GM23338 (cell line): ENCODE results near the gene LDHD. TPM values are rescaled to one million over a fixed set of nuclear protein-coding genes. Genes with fewer than 3 reads are reported as not detected.

Experiments
- ATAC-seq: fragments of 200-7000 bp; cut with Tn5 transposase; 3 replicates; pipeline ENCODE4 v1.9.1; 2020
- DNase-seq: peaks from one replicate; pipeline ENCODE4 v3.0.0-alpha.2; 2015; ENCODE audit warnings: low spot score
- H2AFZ ChIP-seq: fragments of 200-600 bp; sonication (generic); 2 replicates; pipeline ENCODE4 v1.8.0; 2016; ENCODE audit warnings: antibody characterized with exemption, mild to moderate bottlenecking, moderate library complexity
- H3F3A ChIP-seq: fragments of 200-600 bp; sonication (generic); replicated peaks from 2 replicates; pipeline ENCODE4 v1.8.0; 2017; ENCODE audit warnings: antibody characterized with exemption, mixed run types, low read depth
- H3K27ac ChIP-seq: fragments of 200-600 bp; sonication (generic); 2 replicates; pipeline ENCODE4 v1.6.1; 2016; ENCODE audit warnings: low read depth
- H3K27me3 ChIP-seq: fragments of 200-600 bp; sonication (generic); 2 replicates; pipeline ENCODE4 v1.8.0; 2016; ENCODE audit warnings: mild to moderate bottlenecking, mixed run types, moderate library complexity; ENCODE audit not compliant: insufficient read depth
- H3K36me3 ChIP-seq: fragments of 200-600 bp; sonication (generic); 2 replicates; pipeline ENCODE4 v1.8.0; 2016; ENCODE audit warnings: mild to moderate bottlenecking; ENCODE audit not compliant: insufficient read depth
- H3K4me1 ChIP-seq: fragments of 200-600 bp; sonication (generic); 2 replicates; pipeline ENCODE4 v1.8.0; 2016; ENCODE audit warnings: mild to moderate bottlenecking, moderate library complexity; ENCODE audit not compliant: insufficient read depth
- H3K4me2 ChIP-seq: fragments of 200-600 bp; sonication (generic); 2 replicates; pipeline ENCODE4 v1.7.1; 2017; ENCODE audit warnings: mixed run types
- H3K4me3 ChIP-seq: fragments of 200-600 bp; sonication (generic); 2 replicates; pipeline ENCODE4 v1.6.1; 2016; ENCODE audit warnings: mixed run types
- H3K79me2 ChIP-seq: fragments of 200-600 bp; sonication (generic); replicated peaks from 2 replicates; pipeline ENCODE4 v1.8.0; 2017; ENCODE audit warnings: mild to moderate bottlenecking; ENCODE audit not compliant: insufficient read depth
- H3K9me2 ChIP-seq: fragments of 200-600 bp; sonication (generic); 2 replicates; pipeline ENCODE4 v1.8.0; 2017; ENCODE audit not compliant: insufficient read depth
- H4K20me1 ChIP-seq: fragments of 200-600 bp; sonication (generic); replicated peaks from 2 replicates; pipeline ENCODE4 v1.8.0; 2017; ENCODE audit warnings: mild to moderate bottlenecking; ENCODE audit not compliant: insufficient read depth
- H3K27ac Mint-ChIP-seq: 2 replicates; pipeline ENCODE4 v1.8.0; 2020; ENCODE audit warnings: inconsistent platforms, mild to moderate bottlenecking, moderate library complexity, mixed read lengths
- H3K27me3 Mint-ChIP-seq: 3 replicates; pipeline ENCODE4 v1.8.0; 2022; ENCODE audit warnings: low read depth, mild to moderate bottlenecking, moderate library complexity, mixed read lengths, inconsistent platforms; ENCODE audit not compliant: insufficient read depth, poor library complexity
- H3K36me3 Mint-ChIP-seq: 3 replicates; pipeline ENCODE4 v1.8.0; 2021; ENCODE audit warnings: low read depth, mild to moderate bottlenecking, inconsistent platforms, moderate library complexity, mixed read lengths
- H3K4me1 Mint-ChIP-seq: 3 replicates; pipeline ENCODE4 v1.8.0; 2020; ENCODE audit warnings: mild to moderate bottlenecking, inconsistent platforms, mixed read lengths
- H3K4me3 Mint-ChIP-seq: 3 replicates; pipeline ENCODE4 v1.8.0; 2021; ENCODE audit warnings: moderate library complexity, mild to moderate bottlenecking, inconsistent platforms, mixed read lengths
- H3K9me3 Mint-ChIP-seq: 3 replicates; pipeline ENCODE4 v1.8.0; 2020; ENCODE audit warnings: moderate library complexity, mild to moderate bottlenecking, inconsistent platforms, mixed read lengths
- CREB1 ChIP-seq: fragments of 250-450 bp; sonication (Bioruptor Pico); IDR thresholded peaks from 2 replicates; pipeline ENCODE4 v1.5.0; 2020; ENCODE audit warnings: low read depth, mild to moderate bottlenecking, moderate library complexity
- CTCF ChIP-seq, 2 experiments: fragments of 200-600 bp in 1 of 2; sonication (generic) in 1 of 2; conservative IDR thresholded peaks; 2 replicates each; pipeline versions ENCODE4 v1.5.1 to v1.6.1; 2016 to 2017; ENCODE audit warnings: antibody characterized with exemption in 2 of 2, low read depth in 2 of 2, mild to moderate bottlenecking in 2 of 2, moderate library complexity in 1 of 2
- ETS1 ChIP-seq: IDR thresholded peaks from 2 replicates; pipeline ENCODE4 v1.6.1; 2016; ENCODE audit warnings: antibody characterized with exemption
- EZH2 ChIP-seq: fragments of 200-600 bp; sonication (generic); IDR thresholded peaks from one replicate; pipeline ENCODE4 v1.8.0; 2017; ENCODE audit warnings: antibody characterized with exemption, mild to moderate bottlenecking, low read depth; ENCODE audit not compliant: unreplicated experiment
- EZH2phosphoT487 ChIP-seq: fragments of 200-600 bp; sonication (generic); IDR thresholded peaks from one replicate; pipeline ENCODE4 v1.8.1; 2018; ENCODE audit warnings: antibody characterized with exemption; ENCODE audit not compliant: unreplicated experiment
- JUNB ChIP-seq: IDR thresholded peaks from one replicate; pipeline ENCODE4 v1.6.1; 2016; ENCODE audit warnings: antibody characterized with exemption; ENCODE audit not compliant: unreplicated experiment
- NANOG ChIP-seq: IDR thresholded peaks from 2 replicates; pipeline ENCODE4 v1.6.1; 2016; ENCODE audit warnings: antibody characterized with exemption, borderline replicate concordance
- POLR2AphosphoS5 ChIP-seq: IDR thresholded peaks from 2 replicates; pipeline ENCODE4 v1.6.1; 2016; ENCODE audit warnings: antibody characterized with exemption, low read depth
- REST ChIP-seq: IDR thresholded peaks from one replicate; pipeline ENCODE4 v1.6.1; 2018; ENCODE audit warnings: antibody characterized with exemption; ENCODE audit not compliant: unreplicated experiment
- STAT1 ChIP-seq: IDR thresholded peaks from one replicate; pipeline ENCODE4 v1.6.1; 2016; ENCODE audit warnings: antibody characterized with exemption; ENCODE audit not compliant: unreplicated experiment
- ZNF114 ChIP-seq: fragments of 250-450 bp; sonication (Bioruptor Pico); IDR thresholded peaks from 2 replicates; pipeline ENCODE4 v1.5.0; 2020; ENCODE audit warnings: mild to moderate bottlenecking, moderate library complexity
- ZNF331 ChIP-seq: fragments of 250-450 bp; sonication (Bioruptor Pico); IDR thresholded peaks from 2 replicates; pipeline ENCODE4 v1.5.0; 2020; ENCODE audit warnings: low read depth, mild to moderate bottlenecking, moderate library complexity
- polyA plus RNA-seq: library from polyadenylated mRNA; unstranded; fragments of >200 nt; fragmentation: Nextera tagmentation; extraction: Ambion mirVana; gene quantifications from 2 replicates; pipeline ENCODE4 v1.2.1, GENCODE V29; 2016
- total RNA-seq: library from RNA; depleted of rRNA; stranded (reverse); fragments of >200 nt; shearing (Covaris generic); gene quantifications from 2 replicates; pipeline ENCODE4 v1.2.3, GENCODE V29; 2014
- TF ChIP-seq, protein P1 (sequence below): fragments of 250-450 bp; sonication (Bioruptor Pico); IDR thresholded peaks from 2 replicates; pipeline ENCODE4 v1.5.0; 2020; ENCODE audit warnings: mild to moderate bottlenecking, moderate library complexity

Gene LDHD
- total and polyA plus RNA-seq, 2 experiments from 2014 or later, result 5.0 to 7.7 TPM

- Histone ChIP-seq H3K36me3 (no peaks in the 10 kb centered on the region), H3F3A (no peaks in the 10 kb centered on the region), H3K4me3 (no peak overlapping the region), H3K27ac (0 out of 2 replicates have a peak overlapping the region, but pooled peaks have one; percentile 36), H3K4me2 (no peak overlapping the region), H2AFZ (no peak overlapping the region), H3K9me2 (no peaks in the 10 kb centered on the region), H4K20me1 (peaks cover 52% of the 10 kb centered on the region), H3K79me2 (peaks cover 88% of the 10 kb centered on the region), H3K27me3 (no peaks in the 10 kb centered on the region), H3K4me1 (peaks cover 20% of the 10 kb centered on the region)
- TF ChIP-seq ZNF114, result no peak
- TF ChIP-seq STAT1, result no peak
- no peak for TF ChIP-seq CTCF (conservative IDR thresholded peaks at IDR 0.05; ENCODE audit: low read depth in 2 of 2)
- no peak for TF ChIP-seq EZH2phosphoT487
- no peak for TF ChIP-seq ZNF331 (CRISPR knock-in tag)
- TF ChIP-seq JUNB, result no peak
- TF ChIP-seq POLR2AphosphoS5, result no peak
- TF ChIP-seq, protein P1, sequence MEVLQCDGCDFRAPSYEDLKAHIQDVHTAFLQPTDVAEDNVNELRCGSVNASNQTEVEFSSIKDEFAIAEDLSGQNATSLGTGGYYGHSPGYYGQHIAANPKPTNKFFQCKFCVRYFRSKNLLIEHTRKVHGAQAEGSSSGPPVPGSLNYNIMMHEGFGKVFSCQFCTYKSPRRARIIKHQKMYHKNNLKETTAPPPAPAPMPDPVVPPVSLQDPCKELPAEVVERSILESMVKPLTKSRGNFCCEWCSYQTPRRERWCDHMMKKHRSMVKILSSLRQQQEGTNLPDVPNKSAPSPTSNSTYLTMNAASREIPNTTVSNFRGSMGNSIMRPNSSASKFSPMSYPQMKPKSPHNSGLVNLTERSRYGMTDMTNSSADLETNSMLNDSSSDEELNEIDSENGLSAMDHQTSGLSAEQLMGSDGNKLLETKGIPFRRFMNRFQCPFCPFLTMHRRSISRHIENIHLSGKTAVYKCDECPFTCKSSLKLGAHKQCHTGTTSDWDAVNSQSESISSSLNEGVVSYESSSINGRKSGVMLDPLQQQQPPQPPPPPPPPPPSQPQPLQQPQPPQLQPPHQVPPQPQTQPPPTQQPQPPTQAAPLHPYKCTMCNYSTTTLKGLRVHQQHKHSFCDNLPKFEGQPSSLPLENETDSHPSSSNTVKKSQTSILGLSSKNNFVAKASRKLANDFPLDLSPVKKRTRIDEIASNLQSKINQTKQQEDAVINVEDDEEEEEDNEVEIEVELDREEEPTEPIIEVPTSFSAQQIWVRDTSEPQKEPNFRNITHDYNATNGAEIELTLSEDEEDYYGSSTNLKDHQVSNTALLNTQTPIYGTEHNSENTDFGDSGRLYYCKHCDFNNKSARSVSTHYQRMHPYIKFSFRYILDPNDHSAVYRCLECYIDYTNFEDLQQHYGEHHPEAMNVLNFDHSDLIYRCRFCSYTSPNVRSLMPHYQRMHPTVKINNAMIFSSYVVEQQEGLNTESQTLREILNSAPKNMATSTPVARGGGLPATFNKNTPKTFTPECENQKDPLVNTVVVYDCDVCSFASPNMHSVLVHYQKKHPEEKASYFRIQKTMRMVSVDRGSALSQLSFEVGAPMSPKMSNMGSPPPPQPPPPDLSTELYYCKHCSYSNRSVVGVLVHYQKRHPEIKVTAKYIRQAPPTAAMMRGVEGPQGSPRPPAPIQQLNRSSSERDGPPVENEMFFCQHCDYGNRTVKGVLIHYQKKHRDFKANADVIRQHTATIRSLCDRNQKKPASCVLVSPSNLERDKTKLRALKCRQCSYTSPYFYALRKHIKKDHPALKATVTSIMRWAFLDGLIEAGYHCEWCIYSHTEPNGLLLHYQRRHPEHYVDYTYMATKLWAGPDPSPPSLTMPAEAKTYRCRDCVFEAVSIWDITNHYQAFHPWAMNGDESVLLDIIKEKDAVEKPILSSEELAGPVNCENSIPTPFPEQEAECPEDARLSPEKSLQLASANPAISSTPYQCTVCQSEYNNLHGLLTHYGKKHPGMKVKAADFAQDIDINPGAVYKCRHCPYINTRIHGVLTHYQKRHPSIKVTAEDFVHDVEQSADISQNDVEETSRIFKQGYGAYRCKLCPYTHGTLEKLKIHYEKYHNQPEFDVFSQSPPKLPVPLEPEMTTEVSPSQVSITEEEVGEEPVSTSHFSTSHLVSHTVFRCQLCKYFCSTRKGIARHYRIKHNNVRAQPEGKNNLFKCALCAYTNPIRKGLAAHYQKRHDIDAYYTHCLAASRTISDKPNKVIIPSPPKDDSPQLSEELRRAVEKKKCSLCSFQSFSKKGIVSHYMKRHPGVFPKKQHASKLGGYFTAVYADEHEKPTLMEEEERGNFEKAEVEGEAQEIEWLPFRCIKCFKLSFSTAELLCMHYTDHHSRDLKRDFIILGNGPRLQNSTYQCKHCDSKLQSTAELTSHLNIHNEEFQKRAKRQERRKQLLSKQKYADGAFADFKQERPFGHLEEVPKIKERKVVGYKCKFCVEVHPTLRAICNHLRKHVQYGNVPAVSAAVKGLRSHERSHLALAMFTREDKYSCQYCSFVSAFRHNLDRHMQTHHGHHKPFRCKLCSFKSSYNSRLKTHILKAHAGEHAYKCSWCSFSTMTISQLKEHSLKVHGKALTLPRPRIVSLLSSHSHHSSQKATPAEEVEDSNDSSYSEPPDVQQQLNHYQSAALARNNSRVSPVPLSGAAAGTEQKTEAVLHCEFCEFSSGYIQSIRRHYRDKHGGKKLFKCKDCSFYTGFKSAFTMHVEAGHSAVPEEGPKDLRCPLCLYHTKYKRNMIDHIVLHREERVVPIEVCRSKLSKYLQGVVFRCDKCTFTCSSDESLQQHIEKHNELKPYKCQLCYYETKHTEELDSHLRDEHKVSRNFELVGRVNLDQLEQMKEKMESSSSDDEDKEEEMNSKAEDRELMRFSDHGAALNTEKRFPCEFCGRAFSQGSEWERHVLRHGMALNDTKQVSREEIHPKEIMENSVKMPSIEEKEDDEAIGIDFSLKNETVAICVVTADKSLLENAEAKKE (CRISPR knock-in tag), result no peak
- no peak for TF ChIP-seq ETS1
- TF ChIP-seq CREB1 (CRISPR knock-in tag), result no peak
- TF ChIP-seq REST, result no peak
- TF ChIP-seq EZH2, result no peak
- TF ChIP-seq NANOG, result no peak
- Mint-ChIP-seq H3K27me3 (peaks cover 2% of the 10 kb centered on the region), H3K9me3 (no peaks in the 10 kb centered on the region), H3K4me3 (no peak overlapping the region), H3K27ac (no peak overlapping the region), H3K4me1 (peaks cover 34% of the 10 kb centered on the region), H3K36me3 (no peaks in the 10 kb centered on the region)
- ATAC-seq, result peak; percentile 18; the same call in 2 of the 3 replicates
- DNase-seq, result no peak
Measured at GRCh38 chr16:75070012-75070841, 46.4 kb downstream of the LDHD start.
